Measurements from ENCODE around the gene ENTREP3.

Gene ENTREP3

DNA sequence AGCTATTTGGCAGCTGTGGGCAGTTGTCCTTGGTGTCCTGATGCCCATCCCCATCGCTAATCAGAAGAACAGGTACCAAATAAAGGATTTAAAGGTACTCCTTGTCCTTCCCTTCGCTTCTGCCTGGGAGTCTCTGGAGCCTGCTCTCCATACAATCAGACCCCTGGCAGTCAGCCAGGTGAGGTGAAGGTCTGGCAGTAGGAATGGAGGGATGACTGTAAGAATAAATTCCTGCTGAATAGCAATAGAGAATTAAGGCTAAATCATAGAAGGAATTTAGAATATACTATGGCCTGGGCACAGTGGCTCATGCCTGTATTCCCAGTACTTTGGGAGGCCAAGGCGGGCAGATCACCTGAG is 56.8 kb downstream of the ENTREP3 start:
- DNase-seq (ENCODE audit: low read depth): no peak

DNA sequence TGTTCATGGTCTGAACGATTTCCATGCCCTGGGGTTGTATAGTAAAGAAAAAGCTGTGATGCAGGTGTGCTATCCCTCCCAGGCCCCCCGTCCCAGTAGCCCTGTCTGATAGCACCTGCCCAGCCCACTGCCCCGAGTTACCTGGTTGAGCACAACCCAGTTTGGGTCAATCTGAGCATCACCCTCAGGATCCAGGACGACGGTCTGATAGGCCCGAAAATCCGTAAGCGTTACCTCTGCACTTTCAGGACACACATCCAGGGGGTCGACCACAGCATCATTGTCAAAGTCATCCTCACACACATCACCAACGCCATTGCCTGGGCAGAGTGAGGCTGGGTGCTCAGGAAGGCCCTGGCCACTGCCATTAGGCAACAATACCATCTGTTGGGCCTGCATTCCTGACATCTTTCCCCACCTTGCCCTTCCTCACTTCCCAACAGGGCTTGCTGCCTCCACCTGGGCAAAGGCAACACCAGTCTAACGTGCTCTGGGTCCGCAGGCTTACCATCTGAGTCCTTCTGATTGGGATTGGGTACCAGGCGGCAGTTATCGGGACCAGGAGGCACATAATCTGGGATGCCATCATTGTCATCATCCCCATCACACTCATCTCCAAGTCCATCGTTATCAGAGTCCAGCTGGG is 57.3 kb downstream of the ENTREP3 start:
- DNase-seq (ENCODE audit: low read depth): no peak

Data from iris pigment epithelial cell (primary cell).